Measurements from ENCODE around the gene GREB1. TPM values are rescaled to one million over a fixed set of nuclear protein-coding genes. Genes with fewer than 3 reads are reported as not detected.
A peak's percentile ranks its signal among the peaks of the same experiment; 100 is the strongest.
"Not testable (repeated sequence)": the region's sequence is repeated elsewhere in the genome, so short reads cannot be mapped to it uniquely, and the experiment has no call there.

The GREB1 gene
- total RNA-seq, 4 donors from 2014 or later: 3.0 to 6.1 (median 4.3) TPM

- TF ChIP-seq POLR2A (IDR thresholded peaks at IDR 0.05): no peak
- TF ChIP-seq CTCF (IDR thresholded peaks at IDR 0.05): no peak
- no peak for TF ChIP-seq EP300 (IDR thresholded peaks at IDR 0.05)
- no peak for TF ChIP-seq POLR2AphosphoS5 (IDR thresholded peaks at IDR 0.05)
These were observed 125.2 kb downstream of the GREB1 start for GRCh38 chr2:11659115-11659475.

GRCh38 chr2:11659851-11660250 is 126.0 kb downstream of the GREB1 start:
- H3K4me1 ChIP-seq: no peaks in the 10 kb centered on the region
- no peaks in the 10 kb centered on the region for H3K36me3 ChIP-seq
- DNase-seq (ENCODE audit: low spot score in 2 of 2): no peak
- 100% methylated on average over 2 of the region's 10 CpGs for WGBS
- no peaks in the 10 kb centered on the region for H3K9me3 ChIP-seq
- H3K27ac ChIP-seq: no peak overlapping the region
- TF ChIP-seq POLR2A (IDR thresholded peaks at IDR 0.05): no peak
- TF ChIP-seq EP300 (IDR thresholded peaks at IDR 0.05): no peak
- no peak for TF ChIP-seq CTCF (IDR thresholded peaks at IDR 0.05)
- H3K27me3 ChIP-seq: peaks cover 31% of the 10 kb centered on the region
- H3K4me3 ChIP-seq: no peak overlapping the region

More at GRCh38 chr2:11659115-11659475, 125.2 kb downstream of the GREB1 start:
- DNase-seq (ENCODE audit: low spot score in 2 of 2): peak in 1 of 2 donors; percentile 52
- H3K36me3 ChIP-seq: no peaks in the 10 kb centered on the region
- no peaks in the 10 kb centered on the region for H3K9me3 ChIP-seq
- WGBS: 82% methylated on average over 10 of the region's 11 CpGs
- no peaks in the 10 kb centered on the region for H3K4me1 ChIP-seq
- H3K27ac ChIP-seq: no peak overlapping the region
- peaks cover 31% of the 10 kb centered on the region for H3K27me3 ChIP-seq
- H3K4me3 ChIP-seq: no peak overlapping the region

GRCh38 chr2:11660396-11660795 is 126.6 kb downstream of the GREB1 start:
- H3K27ac ChIP-seq, H3K9me3 ChIP-seq, H3K4me3 ChIP-seq, H3K36me3 ChIP-seq, H3K4me1 ChIP-seq: not testable (repeated sequence)
- H3K27me3 ChIP-seq: peaks cover 31% of the 10 kb centered on the region
- 94% methylated on average over 2 of the region's 2 CpGs for WGBS
- DNase-seq (ENCODE audit: low spot score in 2 of 2): peak in 1 of 2 donors; percentile 53

GRCh38 chr2:11661891-11662435 is 128.1 kb downstream of the GREB1 start:
- 89% methylated on average over 18 of the region's 18 CpGs for WGBS
- Histone ChIP-seq H3K4me3 (no peak overlapping the region), H3K9me3 (no peaks in the 10 kb centered on the region), H3K4me1 (no peaks in the 10 kb centered on the region), H3K27ac (no peak overlapping the region), H3K27me3 (peaks cover 31% of the 10 kb centered on the region), H3K36me3 (no peaks in the 10 kb centered on the region)
- DNase-seq (ENCODE audit: low spot score in 2 of 2): peak in 1 of 2 donors; percentile 64
- TF ChIP-seq POLR2AphosphoS5 (IDR thresholded peaks at IDR 0.05) (no peak), EP300 (IDR thresholded peaks at IDR 0.05) (no peak), POLR2A (IDR thresholded peaks at IDR 0.05) (no peak), CTCF (IDR thresholded peaks at IDR 0.05) (no peak)

GRCh38 chr2:11662882-11663281 is 129.0 kb downstream of the GREB1 start:
- no peak overlapping the region for H3K4me3 ChIP-seq
- no peaks in the 10 kb centered on the region for H3K4me1 ChIP-seq
- TF ChIP-seq POLR2AphosphoS5 (IDR thresholded peaks at IDR 0.05): no peak
- TF ChIP-seq CTCF (IDR thresholded peaks at IDR 0.05): no peak
- H3K27me3 ChIP-seq: peaks cover 25% of the 10 kb centered on the region
- DNase-seq (ENCODE audit: low spot score in 2 of 2): no peak
- no peaks in the 10 kb centered on the region for H3K9me3 ChIP-seq
- no peaks in the 10 kb centered on the region for H3K36me3 ChIP-seq
- no peak overlapping the region for H3K27ac ChIP-seq

- WGBS: 75% methylated on average over 2 of the region's 2 CpGs
- H3K4me3 ChIP-seq: no peak overlapping the region
- no peaks in the 10 kb centered on the region for H3K36me3 ChIP-seq
- no peak for DNase-seq (ENCODE audit: low spot score in 2 of 2)
- peaks cover 29% of the 10 kb centered on the region for H3K27me3 ChIP-seq
- H3K27ac ChIP-seq: no peak overlapping the region
- H3K9me3 ChIP-seq: no peaks in the 10 kb centered on the region
- H3K4me1 ChIP-seq: no peaks in the 10 kb centered on the region
- TF ChIP-seq EP300 (IDR thresholded peaks at IDR 0.05): no peak
- no peak for TF ChIP-seq POLR2A (IDR thresholded peaks at IDR 0.05)
- no peak for TF ChIP-seq POLR2AphosphoS5 (IDR thresholded peaks at IDR 0.05)
- TF ChIP-seq CTCF (IDR thresholded peaks at IDR 0.05): no peak
These were observed 129.6 kb downstream of the GREB1 start for GRCh38 chr2:11663427-11663826.
